ENCODE results near the gene PCDH9. TPM values are rescaled to one million over a fixed set of nuclear protein-coding genes. Genes with fewer than 3 reads are reported as not detected.

The PCDH9 gene
- total and polyA plus RNA-seq, 2 of the 13 experiments (the other 11 are each of a cell fraction or from before 2014, with no cell fraction given) = 0.09 TPM; not detected in 1

DNA sequence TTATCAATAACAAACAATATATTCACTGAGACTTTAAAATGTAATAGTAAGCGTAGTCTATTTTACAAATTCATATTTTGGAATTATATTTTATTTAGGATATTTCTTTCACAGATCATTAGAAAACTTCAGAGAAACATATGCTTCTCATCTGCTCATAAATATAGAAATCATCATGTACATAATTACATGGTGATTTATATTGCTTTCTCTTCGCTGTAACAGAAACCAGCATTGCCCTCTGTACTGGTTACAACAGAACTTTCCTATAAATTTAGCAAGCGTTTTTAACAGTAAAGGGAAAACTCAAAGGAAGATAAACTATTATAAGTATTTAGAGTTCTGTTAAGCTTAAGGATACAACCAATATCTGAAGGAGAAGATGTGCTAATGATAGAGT lies 672.8 kb downstream of the PCDH9 start:
- FAIRE-seq = no peak
- TF ChIP-seq ZZZ3 (CRISPR knock-in tag; IDR thresholded peaks at IDR 0.05; ENCODE audit: borderline replicate concordance) (no peak), POLR2AphosphoS5 (IDR thresholded peaks at IDR 0.05; ENCODE audit: low read depth, low read length) (no peak), POLR2A (IDR thresholded peaks at IDR 0.05; ENCODE audit: insufficient read depth in 1 of 2, low read depth in 2 of 2, low read length in 2 of 2) (no peak), NFIB (CRISPR knock-in tag; IDR thresholded peaks at IDR 0.05; ENCODE audit: borderline replicate concordance) (no peak), ZNF503 (CRISPR knock-in tag; IDR thresholded peaks at IDR 0.05) (no peak), ZFP90 (CRISPR knock-in tag; IDR thresholded peaks at IDR 0.05; ENCODE audit: borderline replicate concordance) (no peak), KMT2B (CRISPR knock-in tag; IDR thresholded peaks at IDR 0.05) (no peak), ATM (IDR thresholded peaks at IDR 0.05; ENCODE audit: borderline replicate concordance) (no peak)
- TF ChIP-seq, protein P1, sequence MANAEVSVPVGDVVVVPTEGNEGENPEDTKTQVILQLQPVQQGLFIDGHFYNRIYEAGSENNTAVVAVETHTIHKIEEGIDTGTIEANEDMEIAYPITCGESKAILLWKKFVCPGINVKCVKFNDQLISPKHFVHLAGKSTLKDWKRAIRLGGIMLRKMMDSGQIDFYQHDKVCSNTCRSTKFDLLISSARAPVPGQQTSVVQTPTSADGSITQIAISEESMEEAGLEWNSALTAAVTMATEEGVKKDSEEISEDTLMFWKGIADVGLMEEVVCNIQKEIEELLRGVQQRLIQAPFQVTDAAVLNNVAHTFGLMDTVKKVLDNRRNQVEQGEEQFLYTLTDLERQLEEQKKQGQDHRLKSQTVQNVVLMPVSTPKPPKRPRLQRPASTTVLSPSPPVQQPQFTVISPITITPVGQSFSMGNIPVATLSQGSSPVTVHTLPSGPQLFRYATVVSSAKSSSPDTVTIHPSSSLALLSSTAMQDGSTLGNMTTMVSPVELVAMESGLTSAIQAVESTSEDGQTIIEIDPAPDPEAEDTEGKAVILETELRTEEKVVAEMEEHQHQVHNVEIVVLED (CRISPR knock-in tag; IDR thresholded peaks at IDR 0.05; ENCODE audit: borderline replicate concordance) = no peak
- TF ChIP-seq, protein P2, sequence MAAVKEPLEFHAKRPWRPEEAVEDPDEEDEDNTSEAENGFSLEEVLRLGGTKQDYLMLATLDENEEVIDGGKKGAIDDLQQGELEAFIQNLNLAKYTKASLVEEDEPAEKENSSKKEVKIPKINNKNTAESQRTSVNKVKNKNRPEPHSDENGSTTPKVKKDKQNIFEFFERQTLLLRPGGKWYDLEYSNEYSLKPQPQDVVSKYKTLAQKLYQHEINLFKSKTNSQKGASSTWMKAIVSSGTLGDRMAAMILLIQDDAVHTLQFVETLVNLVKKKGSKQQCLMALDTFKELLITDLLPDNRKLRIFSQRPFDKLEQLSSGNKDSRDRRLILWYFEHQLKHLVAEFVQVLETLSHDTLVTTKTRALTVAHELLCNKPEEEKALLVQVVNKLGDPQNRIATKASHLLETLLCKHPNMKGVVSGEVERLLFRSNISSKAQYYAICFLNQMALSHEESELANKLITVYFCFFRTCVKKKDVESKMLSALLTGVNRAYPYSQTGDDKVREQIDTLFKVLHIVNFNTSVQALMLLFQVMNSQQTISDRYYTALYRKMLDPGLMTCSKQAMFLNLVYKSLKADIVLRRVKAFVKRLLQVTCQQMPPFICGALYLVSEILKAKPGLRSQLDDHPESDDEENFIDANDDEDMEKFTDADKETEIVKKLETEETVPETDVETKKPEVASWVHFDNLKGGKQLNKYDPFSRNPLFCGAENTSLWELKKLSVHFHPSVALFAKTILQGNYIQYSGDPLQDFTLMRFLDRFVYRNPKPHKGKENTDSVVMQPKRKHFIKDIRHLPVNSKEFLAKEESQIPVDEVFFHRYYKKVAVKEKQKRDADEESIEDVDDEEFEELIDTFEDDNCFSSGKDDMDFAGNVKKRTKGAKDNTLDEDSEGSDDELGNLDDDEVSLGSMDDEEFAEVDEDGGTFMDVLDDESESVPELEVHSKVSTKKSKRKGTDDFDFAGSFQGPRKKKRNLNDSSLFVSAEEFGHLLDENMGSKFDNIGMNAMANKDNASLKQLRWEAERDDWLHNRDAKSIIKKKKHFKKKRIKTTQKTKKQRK (IDR thresholded peaks at IDR 0.05; ENCODE audit: low read length) = no peak

More for the DNA sequence above, 672.8 kb downstream of the PCDH9 start:
- in situ Hi-C loops (cut with HindIII; ENCODE audit: extremely low pct_ligation_motif_present, low pct_unique_long_range_greater_than_20kb) (no loop called here), intact Hi-C loops (cut with micrococcal nuclease; ENCODE audit: unreplicated experiment) (no loop called here)
- no peaks in the 10 kb centered on the region for H3K27me3 ChIP-seq (ENCODE audit: control insufficient read depth in 1 of 2, insufficient read depth in 2 of 2, low read length in 2 of 2)
- ATAC-seq (no peak), DNase-seq (ENCODE audit: low spot score) (no peak)
- ChIA-PET CTCF (ENCODE audit: low intra/inter-chr PET ratio, low total read pairs) (no interaction called here), POLR2A (no interaction called here)
- BruUV-seq (replicated peaks) = no TSS peak
- 5% methylated on average over 3 of the region's 3 CpGs for whole genome bisulfite sequencing (ENCODE audit: low lambda C conversion rate)
- H3K9me3 ChIP-seq (ENCODE audit: low read length) = no peaks in the 10 kb centered on the region
- no peaks in the 10 kb centered on the region for H4K20me1 ChIP-seq (ENCODE audit: insufficient read depth, low read length)
- H3K4me3 ChIP-seq (replicated peaks in 1 of 3; ENCODE audit: insufficient read depth in 1 of 3, low read depth in 2 of 3, low read length in 3 of 3) = no peak overlapping the region
- no peaks in the 10 kb centered on the region for H3K36me3 ChIP-seq (replicated peaks in 1 of 2; ENCODE audit: control insufficient read depth in 1 of 2, insufficient read depth in 2 of 2, low read length in 2 of 2)
- no peak overlapping the region for H3K9ac ChIP-seq (ENCODE audit: insufficient read depth, low read depth, low read length)
- H3K4me2 ChIP-seq (ENCODE audit: low read depth, low read length) = no peak overlapping the region
- H3K79me2 ChIP-seq (ENCODE audit: insufficient read depth, low read length) = no peaks in the 10 kb centered on the region
- 0 out of 2 replicates have a peak, but pooled peaks cover 5% of the 10 kb centered on the region for H3K4me1 ChIP-seq (ENCODE audit: insufficient read depth, low read length)
- no peak overlapping the region for H3K27ac ChIP-seq (ENCODE audit: extremely low read length, insufficient read depth, low read length)
- no peak overlapping the region for H2AFZ ChIP-seq (ENCODE audit: low read length)
